ENCODE measurements around the gene C1R.

- TF ChIP-seq CTCF (tag by site-specific recombination; IDR thresholded peaks at IDR 0.05) (no peak), SCRT2 (tag by site-specific recombination; IDR thresholded peaks at IDR 0.05) (no peak), YY1 (tag by site-specific recombination; IDR thresholded peaks at IDR 0.05) (no peak)
Measured at GRCh38 chr12:7114008-7114407, 21.8 kb upstream of the C1R start.
